DLD1 (cell line): ENCODE measurements around the gene GSDME.

Experiments used
- in situ Hi-C: cut with HindIII; loops from 2 replicates; pipeline ENCODE4 v1.10.0; 2017; ENCODE audit warnings: low sequenced_read_pairs

Gene GSDME

DNA sequence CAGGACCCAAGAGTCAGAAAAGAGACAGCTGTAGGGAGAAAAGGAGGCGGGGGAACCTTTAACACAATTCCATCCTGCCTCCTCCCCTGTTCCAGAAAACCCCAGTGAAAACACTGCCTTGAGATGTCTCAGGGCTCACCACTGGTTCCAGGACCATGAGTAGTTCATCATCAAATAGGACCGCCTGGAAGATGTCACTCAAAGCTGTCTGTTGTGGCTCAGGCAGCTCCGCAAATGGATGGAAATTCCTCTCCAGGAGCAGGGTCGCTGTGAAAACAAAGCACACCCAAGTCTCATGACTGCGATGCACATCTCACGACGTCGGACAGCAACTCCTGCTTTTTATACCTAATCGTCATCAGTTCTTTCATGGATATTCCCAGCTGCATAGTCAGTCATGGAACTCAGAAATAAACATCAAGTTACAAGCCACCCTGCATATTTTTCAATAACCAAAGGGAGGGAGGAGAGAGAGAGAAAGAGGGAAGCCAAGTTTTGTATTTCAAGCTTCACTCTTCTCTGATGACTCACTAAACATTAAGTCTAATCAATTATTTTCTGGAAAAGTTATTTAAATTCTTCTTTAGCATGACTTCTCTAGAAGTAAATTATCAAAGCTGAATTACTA, 49.2 kb downstream of the GSDME start:
- in situ Hi-C loops = no loop called here

- in situ Hi-C loops = no loop called here
Measured at GRCh38 chr7:24706211-24707170, 50.8 kb downstream of the GSDME start.

DNA sequence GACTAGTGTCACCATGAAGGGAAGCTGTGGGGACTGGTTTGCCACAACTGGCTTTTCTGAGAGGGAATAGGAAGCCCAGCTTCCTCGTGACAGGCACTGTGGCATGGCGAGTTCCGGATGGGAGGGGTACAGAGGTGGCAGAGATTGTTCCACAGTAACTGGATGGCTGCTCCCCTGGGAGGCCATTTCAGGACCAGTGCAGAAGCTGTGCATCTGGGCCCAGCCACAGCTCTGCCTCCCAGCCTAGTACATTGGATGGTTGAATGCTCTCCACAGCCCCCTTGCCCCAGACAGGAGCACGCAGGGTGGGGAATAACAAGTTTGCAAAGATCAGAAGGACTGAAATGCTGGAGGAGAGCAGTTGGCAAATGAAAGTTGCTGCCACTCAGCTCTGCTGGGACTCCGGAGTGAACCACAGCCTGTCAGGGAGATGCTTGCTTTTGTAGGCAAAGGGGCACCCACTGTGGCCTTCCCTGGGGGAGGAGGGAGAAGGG, 51.8 kb downstream of the GSDME start:
- in situ Hi-C loops = no loop called here

DNA sequence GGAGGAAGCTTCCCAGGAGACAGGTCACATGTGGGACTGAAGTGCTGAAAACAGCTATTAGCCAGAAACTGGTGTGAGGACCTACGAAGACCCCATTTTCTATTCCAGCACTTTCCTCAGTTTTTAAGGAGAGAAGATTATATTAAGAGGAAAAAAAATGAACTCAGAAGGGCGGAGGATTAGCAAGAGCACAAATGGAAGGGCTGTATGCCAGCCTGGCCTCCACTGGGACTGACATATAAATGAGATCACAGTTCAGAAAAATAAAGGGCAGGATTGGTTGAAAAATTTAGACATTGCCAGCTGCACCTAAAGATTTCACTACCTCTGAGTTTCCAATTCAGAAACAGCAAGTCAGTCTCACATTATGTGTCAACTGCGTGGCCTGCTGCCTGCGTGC, 53.0 kb downstream of the GSDME start:
- in situ Hi-C loops = no loop called here

DNA sequence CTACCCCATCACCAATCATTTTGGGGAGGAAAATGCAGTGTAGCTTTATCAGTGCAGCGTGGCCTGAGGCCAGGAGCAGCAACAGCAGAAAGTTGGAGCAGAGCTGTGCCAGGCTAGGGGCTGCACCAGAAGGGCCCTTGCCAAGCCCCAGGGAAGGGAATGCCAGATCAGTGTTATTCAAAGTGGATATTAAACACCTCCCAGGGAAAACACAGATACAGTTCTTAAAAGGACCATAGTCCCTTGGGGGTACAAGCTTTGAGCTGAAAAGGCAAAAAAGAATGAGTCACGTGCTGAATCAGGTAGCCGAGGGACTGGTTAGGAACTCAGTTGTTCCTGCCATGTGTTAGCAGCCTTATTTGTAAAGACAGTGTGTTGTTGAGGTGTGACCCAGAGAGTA, 54.0 kb downstream of the GSDME start:
- in situ Hi-C loops = no loop called here

GRCh38 chr7:24702755-24703154, 54.5 kb downstream of the GSDME start:
- in situ Hi-C loops = no loop called here

DNA sequence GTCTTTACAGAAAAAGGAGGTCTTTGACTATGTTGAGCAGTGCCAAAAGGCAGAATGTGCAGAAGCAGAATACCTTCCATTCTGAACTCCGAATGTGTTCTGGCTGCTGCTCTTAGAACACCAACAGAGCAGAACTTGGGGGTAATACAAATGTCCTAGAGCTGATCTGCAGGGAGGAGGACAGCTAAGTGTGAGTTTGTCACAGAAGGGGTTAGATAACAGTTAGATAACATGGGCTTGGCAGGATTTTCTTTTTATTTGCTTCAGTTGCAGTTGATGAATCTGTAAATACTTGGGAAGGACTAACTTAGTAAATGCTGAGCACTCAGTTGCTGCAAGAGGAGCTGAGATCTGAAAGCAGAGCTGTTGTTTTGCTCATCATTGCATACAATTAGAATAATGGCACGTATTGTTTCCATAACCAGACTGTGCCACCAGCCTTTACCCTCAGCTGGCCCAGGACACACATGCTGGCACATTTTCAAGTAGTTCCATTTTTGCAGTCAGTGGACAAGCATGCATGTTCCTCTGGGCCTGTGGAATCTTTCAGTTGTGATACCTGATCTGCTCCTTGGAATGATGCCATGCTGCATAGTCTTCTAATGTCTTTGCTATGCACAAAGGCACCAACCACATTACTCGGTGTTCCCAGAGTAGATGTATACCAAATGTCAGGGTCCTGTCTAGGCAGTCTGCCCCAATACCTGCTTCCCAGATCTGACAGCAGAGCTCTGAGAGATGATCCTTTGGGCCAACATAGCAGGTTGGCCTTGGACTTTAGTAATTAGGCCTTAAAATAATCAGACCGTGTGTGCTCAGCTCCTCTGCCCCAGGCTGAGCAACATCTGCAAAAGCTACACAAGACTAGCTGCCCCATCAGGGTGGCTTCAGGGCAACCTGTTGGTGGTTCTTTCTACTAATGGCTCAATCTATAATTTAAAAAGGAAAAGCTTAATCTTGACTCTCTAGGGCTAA, 55.7 kb downstream of the GSDME start:
- in situ Hi-C loops = no loop called here

DNA sequence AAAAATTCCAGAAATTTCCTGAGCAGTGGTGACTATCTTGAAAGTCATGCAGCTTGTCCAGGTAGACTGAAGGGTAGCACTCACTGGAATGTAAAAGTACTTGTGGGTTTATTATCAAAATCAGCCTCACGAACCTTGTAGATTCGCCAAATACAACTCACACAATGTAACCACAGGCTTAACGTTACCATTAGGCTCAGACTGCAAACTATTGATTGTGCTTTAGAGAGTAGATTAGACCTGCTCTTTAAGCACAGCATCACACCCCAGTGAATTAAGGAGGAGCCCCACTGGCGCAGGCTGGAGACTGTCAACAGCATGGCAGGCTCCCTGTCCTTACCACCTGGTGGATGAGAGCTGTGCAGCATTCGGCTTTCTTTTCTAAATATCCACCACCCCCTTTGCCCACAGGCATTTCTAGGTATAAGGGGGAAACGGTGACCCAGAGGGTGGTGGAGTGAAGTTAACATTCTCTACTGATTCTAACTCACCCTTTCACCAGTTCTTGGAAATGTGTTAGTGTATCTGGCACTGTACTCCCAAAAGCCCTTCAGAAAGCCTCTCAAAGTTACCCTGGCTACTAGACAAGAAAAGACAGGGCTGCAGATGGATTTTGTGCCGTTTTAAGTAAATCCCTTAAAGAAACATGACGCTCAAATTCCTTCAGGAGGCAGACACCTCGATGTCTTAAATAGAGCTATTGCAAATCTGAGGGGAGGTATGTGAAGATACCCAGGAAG, 56.6 kb downstream of the GSDME start:
- in situ Hi-C loops = no loop called here

GRCh38 chr7:24698531-24699266, 58.6 kb downstream of the GSDME start:
- in situ Hi-C loops = no loop called here

DNA sequence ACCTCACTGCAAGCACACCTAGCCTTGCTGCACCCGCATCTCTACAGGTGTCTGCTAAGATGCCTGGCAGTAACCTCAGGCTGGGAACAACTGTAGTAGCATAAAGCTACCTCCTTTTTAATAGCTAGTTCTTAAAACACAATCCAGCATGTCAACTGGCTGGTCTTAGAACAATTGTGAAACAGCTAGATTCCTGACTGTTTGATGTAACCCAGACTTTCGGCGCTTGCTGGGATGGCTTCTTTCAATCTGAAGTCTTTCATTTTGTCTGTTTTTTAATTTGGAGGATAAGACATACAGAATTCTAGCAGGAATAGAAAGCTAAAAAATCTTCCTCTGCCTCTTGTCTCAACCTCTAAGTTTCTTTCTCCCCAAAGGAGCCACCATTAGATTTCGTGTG, 59.8 kb downstream of the GSDME start:
- in situ Hi-C loops = no loop called here

DNA sequence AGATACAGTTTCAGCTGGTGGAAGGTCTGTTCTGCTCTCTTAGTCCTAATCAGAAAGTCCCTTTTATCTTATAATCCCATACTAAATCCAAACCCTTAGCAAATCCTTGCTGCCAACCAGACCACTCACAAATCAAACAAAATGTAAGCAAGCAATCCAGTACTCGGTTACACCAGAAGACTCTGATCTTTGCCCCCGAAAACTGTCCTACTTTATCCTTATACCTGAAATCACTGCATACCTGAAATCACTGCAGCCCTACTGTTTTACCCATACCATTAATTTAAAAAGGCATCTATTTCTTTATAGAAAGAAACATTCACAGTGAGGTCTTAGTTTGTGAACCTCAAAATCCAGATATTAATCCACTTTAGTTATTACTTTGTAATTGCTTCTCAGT, 64.7 kb downstream of the GSDME start:
- in situ Hi-C loops = no loop called here

DNA sequence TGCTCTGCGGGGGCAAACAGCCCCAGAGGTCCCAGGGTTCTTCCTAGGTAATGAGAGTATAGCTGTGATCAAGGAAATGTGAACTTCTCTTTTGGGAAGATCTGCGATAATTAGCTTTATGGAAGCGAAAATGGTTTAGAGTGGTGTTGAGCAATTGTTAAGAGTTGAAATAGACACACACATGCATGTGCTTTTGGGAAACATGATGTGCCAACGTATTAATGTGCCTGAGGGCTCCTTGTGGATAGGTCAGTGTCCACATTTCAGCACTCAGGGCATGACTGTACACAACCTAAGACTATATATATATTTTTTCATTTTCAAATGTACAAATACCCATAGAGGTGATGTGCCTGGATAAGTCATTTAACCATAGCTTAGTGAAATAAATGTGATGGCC, 67.0 kb downstream of the GSDME start:
- in situ Hi-C loops = no loop called here

- in situ Hi-C loops = no loop called here
Measured at GRCh38 chr7:24685708-24686107, 71.6 kb downstream of the GSDME start.

DNA sequence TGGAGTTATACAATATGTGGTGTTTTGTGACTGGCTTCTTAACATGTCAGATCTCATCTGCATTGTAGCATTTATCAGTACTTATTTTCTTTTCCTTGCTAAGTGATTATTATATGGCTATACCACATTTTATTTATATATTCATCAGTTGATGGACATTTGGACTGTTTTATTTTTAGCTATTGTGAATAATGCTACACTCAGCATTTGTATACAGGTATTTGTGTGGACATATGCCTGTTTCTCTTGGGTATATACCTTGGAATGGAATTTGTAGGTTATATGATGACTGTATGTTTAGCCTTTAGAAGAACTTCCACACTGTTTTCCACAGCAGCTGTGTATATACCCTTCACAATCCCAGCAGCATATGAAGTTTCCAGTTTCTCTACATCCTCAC, 86.5 kb downstream of the GSDME start:
- in situ Hi-C loops = no loop called here

- in situ Hi-C loops = no loop called here
Measured at GRCh38 chr7:24669971-24670591, 87.2 kb downstream of the GSDME start.

DNA sequence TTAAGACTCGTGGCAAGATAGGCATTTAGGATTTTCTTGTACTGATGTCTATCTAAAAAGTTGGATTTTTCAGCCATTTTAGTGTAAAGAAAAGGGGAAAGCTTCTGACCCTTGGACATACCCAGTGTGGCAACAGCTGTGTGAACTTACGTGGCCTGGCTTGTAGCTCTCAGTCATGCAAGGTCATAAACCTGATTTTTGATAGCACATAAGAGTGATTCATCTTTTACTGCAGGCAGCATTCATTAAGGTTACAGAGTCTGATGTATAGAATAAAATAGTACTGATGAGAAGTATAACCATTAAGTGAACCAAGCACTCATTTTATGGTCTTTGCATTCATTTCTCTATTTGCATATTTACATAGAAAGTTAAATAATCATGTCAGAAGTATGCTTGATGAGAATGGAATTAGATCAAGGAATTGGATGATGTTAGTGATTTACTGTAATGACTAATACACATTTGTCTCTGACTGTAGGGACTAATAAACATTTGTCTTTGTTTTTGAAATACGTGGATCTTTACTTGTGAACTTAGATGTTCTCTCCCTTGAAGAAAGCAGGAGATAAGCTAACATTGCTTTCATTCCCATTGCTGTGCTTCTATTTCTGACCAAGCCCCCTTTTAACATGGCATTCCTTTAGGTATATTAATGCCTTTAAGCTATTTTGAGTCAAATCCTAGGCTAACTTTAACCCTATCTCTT, 88.2 kb downstream of the GSDME start:
- in situ Hi-C loops = no loop called here

- in situ Hi-C loops = no loop called here
Measured at GRCh38 chr7:24665564-24666294, 91.5 kb downstream of the GSDME start.

GRCh38 chr7:24660546-24660945, 96.7 kb downstream of the GSDME start:
- in situ Hi-C loops = no loop called here
